SJCRH30 (cell line): Measurements from ENCODE around the gene SSX2IP. TPM values are rescaled to one million over a fixed set of nuclear protein-coding genes. Genes with fewer than 3 reads are reported as not detected.
"Not testable (repeated sequence)": the region's sequence is repeated elsewhere in the genome, so short reads cannot be mapped to it uniquely, and the experiment has no call there.

Experiments
- DNase-seq, 2 experiments: peaks; one replicate each; pipeline ENCODE4 v3.0.0-alpha.2; 2015 to 2020
- H3K27ac ChIP-seq: fragments of 250-450 bp; sonication (Bioruptor Pico); 2 replicates; pipeline ENCODE4 v1.5.1; 2020; ENCODE audit warnings: mild to moderate bottlenecking, moderate library complexity
- H3K27me3 ChIP-seq: fragments of 250-450 bp; sonication (Bioruptor Pico); 2 replicates; pipeline ENCODE4 v1.5.1; 2020; ENCODE audit warnings: mild to moderate bottlenecking, moderate library complexity
- H3K36me3 ChIP-seq: fragments of 250-450 bp; sonication (Bioruptor Pico); 2 replicates; pipeline ENCODE4 v1.5.1; 2020; ENCODE audit warnings: mild to moderate bottlenecking, moderate library complexity
- H3K4me1 ChIP-seq: fragments of 250-450 bp; sonication (Bioruptor Pico); 2 replicates; pipeline ENCODE4 v1.5.1; 2020; ENCODE audit warnings: mild to moderate bottlenecking, moderate library complexity
- H3K4me3 ChIP-seq: fragments of 250-450 bp; sonication (Bioruptor Pico); 2 replicates; pipeline ENCODE4 v1.5.1; 2020; ENCODE audit warnings: mild to moderate bottlenecking, moderate library complexity
- H3K9me3 ChIP-seq: fragments of 250-450 bp; sonication (Bioruptor Pico); replicated peaks from 2 replicates; pipeline ENCODE4 v1.5.1; 2020; ENCODE audit warnings: mild to moderate bottlenecking, moderate library complexity
- total RNA-seq: library from RNA; depleted of rRNA; stranded (reverse); fragments of >200 nt; shearing (Covaris generic); gene quantifications from 2 replicates; pipeline ENCODE4 v1.2.3, GENCODE V29; 2014; rRNA removed

The SSX2IP gene
- total RNA-seq, 1 experiment from 2014 or later = 27.2 TPM

DNA sequence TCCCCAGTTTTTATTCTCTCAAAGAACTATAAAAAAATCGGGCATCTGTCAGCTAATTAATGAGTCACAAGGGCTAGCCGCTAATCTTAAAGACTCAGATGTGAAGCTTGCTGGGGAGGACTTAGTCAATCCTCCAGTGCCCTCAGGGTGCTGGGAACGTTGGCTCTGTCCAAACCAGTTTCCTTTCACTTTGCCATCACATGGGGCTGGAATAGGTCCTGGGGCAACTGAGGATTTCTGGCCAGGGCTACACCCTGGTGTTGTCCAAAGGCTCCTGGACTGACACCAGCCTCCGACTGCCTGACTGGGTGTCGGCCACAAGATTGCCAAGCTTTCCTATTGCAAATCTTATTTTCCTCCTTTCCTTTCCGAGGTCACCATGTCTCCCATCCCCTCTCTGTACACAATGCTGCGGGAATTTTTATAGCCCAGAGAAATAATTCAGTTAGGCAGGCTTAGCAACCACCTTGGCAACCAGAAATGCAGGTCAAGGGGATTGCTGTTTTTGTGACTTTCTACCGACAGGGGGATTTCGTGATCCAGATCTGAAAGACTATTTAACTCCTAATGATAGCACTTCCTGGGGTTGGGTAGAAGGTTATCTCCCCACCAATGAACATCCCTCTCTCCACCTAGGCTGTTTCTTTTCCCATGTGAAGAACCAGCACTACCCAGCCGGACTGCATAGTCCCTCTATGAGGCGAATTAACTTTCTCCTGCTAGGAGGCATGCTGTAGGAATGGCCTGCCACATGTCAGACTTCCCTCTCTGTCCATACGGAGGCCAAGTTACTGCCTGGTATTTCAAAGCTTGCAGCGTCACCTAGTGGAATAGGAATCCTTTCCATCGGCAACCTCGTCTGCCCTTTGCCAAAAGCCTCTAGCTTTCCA is 86.1 kb downstream of the SSX2IP start:
- H3K27me3 ChIP-seq = no peaks in the 10 kb centered on the region
- 0 out of 2 replicates have a peak, but pooled peaks cover 8% of the 10 kb centered on the region for H3K9me3 ChIP-seq
- H3K4me1 ChIP-seq = no peaks in the 10 kb centered on the region
- DNase-seq = peak; percentile 59 to 79
- no peaks in the 10 kb centered on the region for H3K36me3 ChIP-seq
- H3K4me3 ChIP-seq = peak overlapping the region; percentile 47
- H3K27ac ChIP-seq = peak overlapping the region; percentile 18; the same call in 1 of the 2 replicates

DNA sequence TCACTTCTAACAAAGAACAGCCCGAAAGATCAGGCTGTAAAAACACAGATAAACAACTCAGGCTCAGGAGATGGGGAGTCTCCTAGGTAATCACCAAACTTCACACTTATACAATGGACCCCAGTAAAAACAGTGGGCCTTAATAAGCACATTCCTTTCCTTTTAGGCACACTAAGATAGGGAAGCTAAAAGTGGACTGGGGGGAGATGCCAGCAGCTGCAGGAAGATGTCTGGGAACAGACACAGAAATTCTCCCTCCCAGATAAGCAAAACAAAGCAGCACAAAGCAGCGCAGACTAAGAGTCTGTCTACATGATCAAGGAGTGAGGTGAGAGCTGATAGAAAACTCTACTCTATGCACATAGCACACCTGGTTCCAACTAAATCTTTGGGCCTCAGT is 87.0 kb downstream of the SSX2IP start:
- peak; percentile 24 to 35 for DNase-seq
- H3K36me3 ChIP-seq = no peaks in the 10 kb centered on the region
- H3K4me3 ChIP-seq = peak overlapping the region; percentile 47
- H3K9me3 ChIP-seq = 0 out of 2 replicates have a peak, but pooled peaks cover 8% of the 10 kb centered on the region
- H3K4me1 ChIP-seq = no peaks in the 10 kb centered on the region
- peak overlapping the region; percentile 18; the same call in 1 of the 2 replicates for H3K27ac ChIP-seq
- no peaks in the 10 kb centered on the region for H3K27me3 ChIP-seq

DNA sequence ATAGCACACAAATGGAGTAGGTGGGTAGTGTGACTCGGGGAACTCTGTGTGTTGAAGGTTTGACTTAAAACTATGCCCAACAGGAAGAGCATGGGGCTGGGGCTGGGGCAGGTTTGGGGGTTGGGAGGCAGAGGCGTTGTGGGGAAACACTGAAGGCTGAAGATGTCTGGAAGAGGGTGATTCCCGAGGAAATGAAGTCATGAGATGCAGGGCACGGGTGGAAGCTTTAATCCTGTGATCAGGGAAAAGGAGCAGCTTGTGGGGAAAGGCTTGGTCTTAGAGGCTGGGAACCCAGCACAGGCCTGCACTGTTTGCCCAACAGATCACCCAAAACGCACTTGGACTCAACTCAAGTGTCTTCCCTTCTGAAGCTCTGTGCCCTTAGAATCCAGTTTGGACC is 89.5 kb downstream of the SSX2IP start:
- H3K36me3 ChIP-seq = no peaks in the 10 kb centered on the region
- H3K27ac ChIP-seq = no peak overlapping the region
- H3K4me3 ChIP-seq = no peak overlapping the region
- H3K27me3 ChIP-seq = no peaks in the 10 kb centered on the region
- no peaks in the 10 kb centered on the region for H3K4me1 ChIP-seq
- 0 out of 2 replicates have a peak, but pooled peaks cover 8% of the 10 kb centered on the region for H3K9me3 ChIP-seq
- DNase-seq = no peak

DNA sequence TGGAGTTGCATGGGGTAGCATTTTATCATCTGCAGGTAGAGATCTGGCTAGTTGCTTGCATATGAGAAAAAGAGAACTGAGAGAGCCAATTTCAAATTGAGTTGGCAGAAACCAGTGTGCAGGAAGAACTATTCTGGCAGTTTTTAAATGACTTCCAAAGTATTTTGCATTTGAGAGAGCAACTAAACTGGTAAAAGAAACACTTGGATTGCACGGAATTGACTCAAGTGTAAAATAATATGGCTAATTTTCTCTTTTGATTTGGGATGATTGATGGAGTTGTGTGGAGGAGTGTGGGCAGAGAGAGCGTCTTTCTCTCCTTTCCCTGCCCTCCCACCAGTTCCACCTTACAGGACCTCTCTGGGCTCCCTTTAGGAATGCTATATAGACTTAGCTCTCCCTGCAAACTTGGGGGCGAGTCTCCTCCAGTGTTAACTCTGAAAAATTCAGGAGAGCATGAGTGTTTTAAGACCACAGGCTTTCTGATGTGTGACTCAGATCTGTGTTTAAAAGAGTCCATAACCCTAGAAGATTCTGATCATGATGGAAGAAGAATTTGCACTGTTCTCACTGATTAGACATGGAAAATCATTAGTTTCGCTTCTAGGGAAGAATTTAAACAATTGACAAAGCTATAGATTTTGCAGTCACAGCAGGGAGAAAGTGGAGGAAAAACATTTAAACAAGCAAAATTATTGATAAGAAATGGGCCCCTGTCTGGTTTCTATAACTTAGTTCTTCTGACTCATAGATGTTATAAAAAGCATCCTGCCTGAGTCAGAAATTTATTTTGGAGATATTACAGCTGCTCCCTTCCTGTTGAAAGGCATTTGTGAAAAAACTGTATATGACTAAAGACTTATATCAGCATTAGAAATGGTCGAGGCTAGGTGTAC is 91.2 kb downstream of the SSX2IP start:
- H3K27ac ChIP-seq = no peak overlapping the region

DNA sequence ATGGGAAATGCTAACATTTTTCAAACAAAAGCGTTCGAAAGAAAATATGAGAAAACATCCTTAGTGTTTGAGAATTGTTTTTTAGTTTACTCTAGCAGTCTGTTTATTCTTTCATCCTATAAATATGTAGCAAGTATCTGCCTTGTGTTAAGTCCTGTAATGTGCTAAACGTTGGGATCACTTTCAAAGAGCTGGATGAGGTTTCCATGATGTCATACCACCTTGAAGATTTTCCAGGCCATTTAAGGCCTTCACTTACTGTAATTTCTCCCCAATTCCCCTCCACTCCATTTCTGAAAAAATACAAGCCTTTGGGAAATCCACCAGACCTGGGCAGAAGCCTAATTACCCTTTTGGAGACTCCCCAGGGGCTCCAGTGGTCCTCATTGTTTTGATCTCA is 91.8 kb downstream of the SSX2IP start:
- Histone ChIP-seq H3K36me3 (no peaks in the 10 kb centered on the region), H3K4me3 (no peak overlapping the region), H3K27me3 (no peaks in the 10 kb centered on the region), H3K27ac (no peak overlapping the region), H3K4me1 (no peaks in the 10 kb centered on the region), H3K9me3 (peaks cover 4% of the 10 kb centered on the region; the same call in 1 of the 2 replicates)
- DNase-seq = no peak

More for the DNA sequence above, 91.2 kb downstream of the SSX2IP start:
- Histone ChIP-seq H3K4me3 (no peak overlapping the region), H3K9me3 (no peaks in the 10 kb centered on the region; the same call in 1 of the 2 replicates), H3K27me3 (no peaks in the 10 kb centered on the region), H3K36me3 (no peaks in the 10 kb centered on the region), H3K4me1 (no peaks in the 10 kb centered on the region)
- no peak for DNase-seq

DNA sequence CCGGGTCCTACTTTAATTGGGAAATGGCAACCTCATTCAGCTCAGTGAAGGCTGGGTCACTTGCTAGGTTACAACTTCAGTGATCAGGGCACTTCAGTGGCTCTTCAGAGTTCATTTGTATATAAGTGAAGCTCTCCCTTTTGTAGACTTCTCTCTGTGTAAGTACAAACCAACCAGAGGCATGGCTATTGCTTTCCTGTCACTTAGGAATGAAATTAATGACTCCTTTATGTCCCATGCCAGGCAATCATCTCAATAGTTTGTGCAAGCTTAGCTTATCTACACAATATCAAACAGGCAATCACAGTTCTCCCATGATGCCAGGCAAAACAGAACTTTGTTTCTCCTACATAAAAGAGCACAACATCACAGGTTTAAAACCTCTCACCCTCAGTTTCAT is 93.2 kb downstream of the SSX2IP start:
- Histone ChIP-seq H3K27ac (no peak overlapping the region), H3K4me1 (no peaks in the 10 kb centered on the region)

DNA sequence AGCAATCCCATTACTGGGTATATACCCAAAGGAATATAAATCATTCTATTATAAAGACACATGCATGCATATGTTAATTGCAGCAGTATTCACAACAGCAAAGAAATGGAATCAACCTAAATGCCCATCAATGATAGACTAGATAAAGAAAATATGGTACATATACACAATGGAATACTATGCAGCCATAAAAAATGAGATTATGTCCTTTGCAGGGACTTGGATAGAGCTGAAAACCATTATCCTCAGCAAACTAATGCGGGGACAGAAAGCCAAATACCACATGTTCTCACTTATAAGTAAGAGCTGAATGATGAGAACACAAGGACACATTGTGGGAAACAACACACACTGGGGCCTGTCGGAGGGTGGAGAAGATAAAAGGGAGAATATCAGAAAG is 95.3 kb downstream of the SSX2IP start:
- H3K9me3 ChIP-seq, H3K27ac ChIP-seq, H3K27me3 ChIP-seq, H3K4me1 ChIP-seq, DNase-seq, H3K4me3 ChIP-seq, H3K36me3 ChIP-seq: not testable (repeated sequence)

More for the DNA sequence above, 93.2 kb downstream of the SSX2IP start:
- no peak for DNase-seq
- Histone ChIP-seq H3K9me3 (peaks cover 5% of the 10 kb centered on the region; the same call in 1 of the 2 replicates), H3K4me3 (no peak overlapping the region), H3K27me3 (no peaks in the 10 kb centered on the region), H3K36me3 (no peaks in the 10 kb centered on the region)

Other genes starting within 250 kb of the SSX2IP start
- gene RPF1, start 211.2 kb downstream of the SSX2IP start, total RNA-seq = 72.8 and 79.6 TPM in 2 replicates
- gene SPATA1, start 184.1 kb downstream of the SSX2IP start, total RNA-seq = 0.97 TPM in 1 of 2 replicates, not detected in the other
- 149 and 152 TPM in 2 replicates for gene GNG5, start 183.9 kb downstream of the SSX2IP start, total RNA-seq
- 4.6 and 5.3 TPM in 2 replicates for gene CTBS, start 116.0 kb downstream of the SSX2IP start, total RNA-seq
- gene LPAR3, start 202.7 kb upstream of the SSX2IP start, total RNA-seq = 4.1 and 4.6 TPM in 2 replicates